Stimulated activated CD4-positive, alpha-beta T cell treated with anti-CD3 and anti-CD28 coated beads, Interleukin-4, amount 100 ng/mL, for 4 hours (primary cell): ENCODE measurements around the gene ACADSB.

Source experiments
- DNase-seq, 2 experiments: peaks; one replicate each; pipeline ENCODE4 v3.0.0-alpha.2; 2020

The ACADSB gene

DNA sequence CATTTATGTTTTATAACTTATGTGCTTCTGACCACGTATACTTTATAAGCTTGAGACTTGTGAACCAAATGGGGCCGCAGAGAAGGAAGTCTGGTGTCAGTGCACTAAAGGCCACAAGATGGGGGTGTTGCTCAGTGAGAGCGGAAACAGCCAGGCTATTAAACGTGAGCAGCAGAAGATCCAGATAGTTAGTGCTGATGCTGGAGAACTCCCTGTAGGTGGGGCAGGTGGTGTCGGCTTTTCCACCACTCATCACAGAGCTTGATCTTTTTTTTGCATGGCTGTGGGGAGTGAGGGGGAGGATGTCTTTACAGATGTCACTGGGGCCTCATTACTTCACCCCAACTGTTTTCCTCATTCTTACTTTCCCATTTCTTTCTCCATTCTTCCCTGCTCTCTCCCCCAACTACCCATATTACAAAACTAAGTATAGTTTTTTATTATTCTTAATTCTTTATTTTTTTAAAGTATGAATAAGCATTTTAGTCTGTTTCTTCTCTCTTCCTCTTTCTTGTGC is 34.7 kb downstream of the ACADSB start:
- peak; percentile 10 to 21 for DNase-seq

DNA sequence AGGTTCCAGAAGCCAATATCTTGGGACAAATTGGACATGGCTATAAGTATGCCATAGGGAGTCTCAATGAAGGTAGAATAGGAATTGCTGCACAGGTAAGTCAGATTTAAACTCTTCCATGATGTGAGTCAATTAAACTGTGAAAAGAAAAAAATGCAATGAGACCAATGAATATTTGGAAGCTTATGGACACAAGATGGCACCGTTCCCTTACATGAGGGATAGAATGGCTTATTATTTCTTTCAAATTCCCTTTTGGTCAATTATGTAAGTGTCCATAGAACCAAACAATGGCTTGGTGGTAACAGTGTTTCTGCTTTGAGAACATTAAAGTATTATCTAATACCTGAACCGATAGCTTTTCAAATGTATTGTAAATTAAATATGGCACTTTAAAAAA is 35.6 kb downstream of the ACADSB start:
- DNase-seq: no peak

DNA sequence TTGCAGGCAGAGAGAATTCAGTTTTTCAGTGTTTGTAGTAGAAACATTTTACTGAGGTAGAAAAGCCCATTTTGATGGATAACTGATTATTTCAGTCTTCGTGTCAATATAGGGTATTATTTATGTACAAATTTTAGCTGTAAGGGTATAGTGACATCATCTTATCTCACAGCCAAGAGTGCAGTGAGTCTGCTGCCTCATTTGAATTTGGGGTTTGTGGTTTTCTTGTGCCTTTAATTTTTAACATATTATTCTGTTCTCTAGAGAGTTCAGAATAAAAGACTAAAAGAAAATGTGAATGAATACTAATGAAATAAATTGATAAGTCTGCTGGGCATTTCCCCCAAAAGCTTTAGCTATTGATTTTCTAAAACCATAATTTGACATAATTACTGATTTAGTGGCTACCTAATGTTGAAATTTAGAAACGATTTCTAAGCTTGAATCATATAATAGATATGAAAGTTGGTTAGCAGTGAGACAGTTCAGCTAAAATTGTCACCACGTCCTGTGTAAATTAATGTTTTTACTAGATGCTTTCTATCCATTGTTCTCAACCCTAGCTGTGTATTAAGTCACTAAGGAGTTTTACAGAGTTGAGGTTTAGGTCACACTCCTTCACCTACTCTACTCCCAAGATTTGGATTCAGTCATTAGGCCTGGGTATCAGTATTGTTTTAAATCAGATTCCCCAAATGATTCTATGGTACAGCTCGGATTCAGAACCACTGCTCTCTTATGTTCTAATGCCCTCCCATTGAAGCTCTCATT is 37.3 kb downstream of the ACADSB start:
- DNase-seq: no peak

DNA sequence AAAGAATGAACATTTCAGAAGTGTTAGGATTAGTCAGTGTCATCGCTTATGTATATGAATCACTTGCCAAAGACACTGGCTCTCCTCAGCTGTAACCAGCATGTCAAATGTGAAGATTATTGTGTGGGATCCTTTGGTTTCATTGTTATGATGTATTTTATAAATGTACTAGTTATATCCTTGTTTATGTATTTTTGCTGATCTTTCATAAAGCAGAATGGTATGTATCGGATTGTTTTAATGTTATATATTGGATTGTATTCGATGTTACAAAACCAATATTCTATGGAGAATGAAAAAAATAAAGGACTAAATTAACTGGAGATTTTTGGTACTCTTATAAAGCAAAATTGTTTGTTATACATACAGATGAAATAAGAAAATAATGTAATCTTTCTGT is 49.2 kb downstream of the ACADSB start:
- DNase-seq: no peak

DNA sequence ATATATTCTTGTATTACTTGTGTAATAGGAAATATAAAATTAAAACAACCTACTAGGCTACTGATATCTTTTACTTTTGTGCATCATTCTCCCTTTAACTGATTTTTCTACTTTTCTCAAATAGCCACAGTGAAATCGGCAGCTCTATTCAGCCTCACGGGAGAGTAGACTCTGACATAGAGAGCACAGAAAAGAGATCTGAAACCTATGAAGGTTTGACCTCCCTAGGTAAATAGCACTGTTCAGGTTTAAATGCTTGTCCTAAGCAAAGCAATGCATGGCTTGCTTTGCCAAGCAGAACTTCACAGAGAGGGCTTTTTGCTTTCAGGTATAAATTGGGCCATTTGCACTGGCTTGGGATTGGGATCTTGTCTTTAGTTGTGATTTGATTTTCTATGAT is 53.1 kb downstream of the ACADSB start:
- DNase-seq: no peak

DNA sequence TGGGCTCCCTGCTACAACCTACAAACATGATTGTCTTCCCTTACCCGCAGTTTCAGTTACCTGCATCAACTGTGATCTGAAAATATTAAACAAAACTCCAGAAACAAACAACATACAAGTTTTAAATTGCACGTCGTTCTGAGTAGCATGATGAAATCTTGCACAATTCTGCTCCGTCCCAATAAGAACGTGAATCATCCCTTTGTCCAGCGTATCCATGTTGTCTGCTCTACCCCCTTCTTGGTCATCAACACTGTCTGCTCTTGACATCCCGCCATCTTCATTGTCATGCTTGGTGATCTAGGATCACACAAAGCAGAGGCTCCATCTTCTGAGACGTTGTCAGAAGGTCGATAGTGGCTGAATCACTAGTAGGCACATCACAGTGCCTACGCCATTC is 53.9 kb downstream of the ACADSB start:
- no peak for DNase-seq

DNA sequence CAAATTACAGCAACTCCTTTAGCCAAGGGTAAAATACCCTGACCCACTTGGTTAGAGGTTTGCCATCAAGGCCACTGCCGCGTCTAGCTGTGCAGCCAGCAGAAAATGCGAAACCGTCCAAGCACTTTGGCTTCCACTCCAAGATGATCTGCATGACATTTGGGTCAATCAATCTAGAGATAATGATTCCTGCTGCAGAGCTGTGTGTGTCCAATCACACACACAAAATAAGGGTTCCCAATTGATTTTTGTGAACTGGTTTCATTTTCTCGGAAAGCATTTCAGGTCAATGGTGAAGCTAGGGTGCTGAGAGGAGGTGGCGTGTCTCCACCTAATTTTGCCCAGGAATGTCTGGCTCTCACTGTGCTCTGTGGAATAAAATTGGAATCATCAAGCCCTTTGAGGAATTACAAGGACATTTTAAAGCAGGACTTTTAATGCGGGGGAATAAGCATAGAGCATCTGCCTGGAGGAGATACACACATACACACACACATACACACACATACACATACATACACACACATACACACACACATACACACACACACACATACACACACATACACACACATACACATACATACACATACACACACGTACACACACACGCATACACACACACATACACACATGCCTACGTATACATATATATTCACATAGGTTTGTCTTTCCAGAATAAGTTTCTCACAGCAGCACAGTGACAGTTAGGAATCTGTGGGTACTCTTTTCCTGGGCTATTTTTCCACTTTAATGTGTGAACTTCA is 59.5 kb downstream of the ACADSB start:
- no peak for DNase-seq

DNA sequence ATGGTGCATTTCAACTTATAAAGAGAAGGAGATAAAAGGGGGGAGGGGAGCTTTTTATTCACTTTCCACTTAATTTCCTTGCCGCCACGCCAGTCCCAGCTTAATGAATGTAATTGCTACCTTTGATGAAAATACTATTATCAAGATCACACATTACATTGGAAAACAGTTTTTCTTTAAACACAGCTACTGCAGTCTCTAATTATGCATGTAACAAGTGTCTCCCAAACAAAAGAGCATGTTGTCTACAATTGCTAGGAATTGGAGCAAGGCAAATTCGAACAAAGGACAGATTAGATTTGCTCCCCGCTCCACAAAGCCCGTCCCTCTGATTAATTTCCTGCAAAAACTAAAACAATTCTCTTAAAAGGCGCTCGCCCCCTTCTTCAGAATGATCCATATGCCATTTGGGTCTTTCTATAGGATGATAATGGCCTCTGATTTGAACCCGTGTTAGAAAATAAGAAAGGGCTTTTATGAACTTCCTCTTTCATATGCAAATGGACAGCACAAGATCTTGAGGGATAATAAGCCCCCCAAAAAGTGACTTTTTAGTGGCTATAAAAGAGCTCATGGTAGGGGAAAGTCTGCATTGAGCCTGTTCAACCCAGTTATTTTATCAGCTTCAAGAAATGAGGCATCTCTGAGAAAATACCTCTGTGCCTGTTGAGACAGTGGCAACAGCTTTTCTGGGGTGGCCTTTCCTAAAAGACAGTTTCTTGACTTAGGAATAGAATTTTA is 60.6 kb downstream of the ACADSB start:
- no peak for DNase-seq

DNA sequence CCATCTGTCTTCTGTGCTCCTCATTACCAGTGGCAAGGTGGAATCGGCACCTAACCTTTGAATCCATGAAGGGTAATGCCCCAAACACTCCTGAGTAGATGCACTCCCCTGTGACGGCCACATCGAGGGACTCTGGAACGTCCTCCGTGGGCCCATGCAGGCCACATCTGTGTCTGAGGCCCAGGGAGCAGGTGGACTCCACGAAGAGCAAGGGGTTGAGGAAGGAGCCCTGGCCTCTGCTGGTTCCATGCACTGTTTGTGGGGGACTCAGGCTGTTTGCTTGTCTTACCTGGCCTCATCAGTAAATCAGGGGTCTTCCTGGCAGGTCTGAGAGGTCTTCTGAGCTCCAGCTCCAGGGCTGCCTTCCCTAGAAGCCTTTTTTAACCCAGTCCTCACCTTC is 64.4 kb downstream of the ACADSB start:
- DNase-seq: no peak

DNA sequence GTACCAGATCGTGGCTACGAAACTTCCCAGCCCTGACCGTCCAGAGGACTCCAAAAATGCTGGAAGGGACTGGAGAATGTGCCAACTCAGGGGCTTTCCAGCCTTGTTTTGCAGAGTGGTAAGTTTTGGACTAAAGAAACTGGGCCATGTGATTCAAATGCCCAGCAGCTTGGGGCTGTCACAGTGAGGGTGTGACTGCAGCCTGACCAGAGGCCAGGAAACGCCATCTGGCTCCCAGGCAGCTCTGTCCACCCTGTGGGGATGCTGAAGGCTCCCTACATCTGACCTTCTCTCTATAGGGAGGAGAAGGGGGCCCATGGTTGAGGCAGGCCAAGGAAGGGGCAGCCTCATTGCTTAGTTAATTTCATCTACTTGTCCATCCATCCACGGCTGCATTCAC is 65.4 kb downstream of the ACADSB start:
- DNase-seq: no peak

DNA sequence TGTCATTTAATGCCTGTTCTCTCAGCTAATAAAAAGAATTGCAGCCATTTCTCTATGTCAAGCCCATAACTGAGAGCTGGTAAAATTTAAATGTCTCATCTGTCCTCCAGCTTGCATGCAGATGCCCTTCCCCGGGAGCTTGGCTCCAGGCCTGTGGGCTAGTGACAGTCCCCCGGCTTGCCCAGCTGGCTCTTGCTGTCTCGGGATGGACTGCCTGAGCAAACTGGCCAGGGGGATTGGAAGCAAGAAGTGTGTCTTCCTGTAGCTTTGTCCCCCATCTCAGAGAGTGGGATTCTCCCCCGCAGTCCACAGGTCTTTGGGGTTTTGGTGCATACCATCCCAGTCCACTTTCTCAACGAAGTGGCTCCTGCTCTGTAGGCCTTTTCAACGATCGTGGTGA is 73.1 kb downstream of the ACADSB start:
- no peak for DNase-seq

DNA sequence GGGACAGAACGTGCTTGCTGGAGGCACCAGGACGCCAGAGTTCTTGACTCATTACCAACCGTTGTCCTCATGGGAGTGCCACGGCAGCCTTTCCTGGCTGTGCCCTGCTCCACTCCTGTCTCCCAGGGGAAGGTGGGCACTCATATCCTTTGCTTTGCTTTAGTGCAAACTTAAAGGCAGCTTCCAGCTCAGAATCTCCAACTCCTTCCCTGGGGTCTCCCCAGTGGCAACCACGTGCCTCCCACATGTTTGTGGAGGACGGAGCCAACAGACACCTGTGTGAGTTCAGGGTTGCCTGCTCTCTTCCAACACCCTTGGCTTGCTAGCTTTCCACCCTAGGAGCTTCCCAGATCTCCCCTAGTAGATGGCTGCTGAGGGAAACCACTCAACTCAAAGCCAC is 75.0 kb downstream of the ACADSB start:
- DNase-seq: no peak

DNA sequence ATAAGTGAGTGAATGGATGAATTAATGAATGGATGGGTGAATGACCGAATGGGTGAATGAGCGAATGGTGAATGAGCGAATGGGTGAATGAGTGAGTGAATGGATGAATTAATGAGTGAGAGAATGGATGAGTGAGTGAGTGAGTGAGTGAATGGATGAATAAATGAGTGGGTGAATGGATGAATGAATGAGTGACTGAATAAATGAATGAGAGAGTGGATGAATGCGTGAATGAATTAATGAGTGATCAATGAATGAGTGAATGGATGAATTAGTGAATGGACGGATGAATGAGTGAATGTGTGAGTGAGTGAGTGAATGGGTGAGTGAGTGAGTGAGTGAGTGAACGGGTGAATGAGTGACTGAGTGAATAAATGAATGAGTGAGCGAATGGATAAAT is 77.5 kb downstream of the ACADSB start:
- DNase-seq: no peak

DNA sequence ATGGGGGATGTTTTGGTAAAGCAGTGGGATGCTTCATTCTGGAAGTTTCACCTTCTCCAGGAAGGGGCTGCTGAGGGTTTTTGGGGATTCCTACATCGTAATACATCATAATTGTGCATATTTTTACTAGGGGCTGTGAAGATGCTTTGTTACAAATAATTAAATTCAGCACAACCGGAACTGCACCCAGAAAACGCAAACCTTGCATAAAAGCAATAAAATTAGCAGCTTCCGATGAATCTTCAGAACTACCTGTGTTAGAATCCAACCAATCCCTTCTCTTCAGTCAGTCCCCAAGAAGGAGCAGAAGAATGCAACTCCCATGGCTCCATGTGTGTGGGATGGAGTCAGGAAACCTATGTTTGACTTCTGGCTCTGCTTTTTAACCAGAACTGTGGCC is 78.5 kb downstream of the ACADSB start:
- no peak for DNase-seq

DNA sequence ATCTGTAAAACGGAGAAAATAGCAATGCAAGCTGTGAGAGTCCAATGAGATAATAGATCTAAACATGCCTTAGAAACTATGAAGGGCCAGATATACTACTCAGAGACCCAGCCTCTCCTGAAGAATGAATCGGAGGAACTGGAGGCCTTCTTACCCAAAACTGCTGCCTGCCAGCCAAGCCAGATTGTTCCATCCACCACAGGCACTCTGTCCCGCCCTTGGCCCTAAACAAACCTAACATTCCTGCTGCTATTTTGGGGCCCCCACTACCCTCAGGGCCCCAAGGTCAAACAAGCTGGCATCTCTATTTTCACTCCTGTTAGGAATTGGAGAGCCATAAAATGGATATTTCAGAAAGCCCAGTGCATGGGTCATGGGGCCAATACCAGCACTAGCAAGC is 79.0 kb downstream of the ACADSB start:
- DNase-seq: no peak

DNA sequence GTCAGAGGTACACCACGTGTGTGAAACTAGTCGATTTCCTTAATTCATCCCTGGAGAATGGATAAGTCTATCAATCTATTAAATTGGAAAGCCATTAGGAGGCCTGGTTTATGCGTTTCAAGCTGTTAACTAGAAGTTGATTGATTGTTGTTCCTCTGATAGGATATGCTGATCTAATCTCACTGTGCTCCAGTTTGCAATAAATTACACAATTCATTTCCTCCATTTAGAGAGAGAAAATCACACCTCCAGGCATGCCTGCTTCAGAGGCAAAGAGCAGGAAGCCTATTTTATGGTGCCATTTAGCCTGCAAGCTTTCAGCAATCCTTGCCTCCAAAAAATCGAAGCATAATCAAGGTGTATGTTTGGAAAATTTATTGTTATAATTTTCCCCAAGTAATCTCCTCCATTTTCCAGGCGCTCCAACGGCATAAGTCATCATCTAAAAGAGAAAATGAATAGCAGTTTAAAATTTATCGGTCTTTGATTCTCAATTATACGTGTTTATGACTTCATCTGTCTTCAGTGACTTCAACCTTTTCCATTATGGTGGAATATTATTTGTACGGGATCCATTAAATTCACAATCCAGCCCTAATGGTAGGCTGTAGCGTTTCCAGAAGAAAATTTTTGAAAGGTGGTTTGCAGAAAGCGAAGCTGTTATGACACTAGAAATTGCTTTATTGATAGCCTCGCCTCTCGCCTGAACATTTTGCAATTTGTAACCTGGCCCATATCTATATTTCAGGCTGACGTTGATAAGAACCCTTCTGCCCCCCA is 84.0 kb downstream of the ACADSB start:
- DNase-seq: no peak

DNA sequence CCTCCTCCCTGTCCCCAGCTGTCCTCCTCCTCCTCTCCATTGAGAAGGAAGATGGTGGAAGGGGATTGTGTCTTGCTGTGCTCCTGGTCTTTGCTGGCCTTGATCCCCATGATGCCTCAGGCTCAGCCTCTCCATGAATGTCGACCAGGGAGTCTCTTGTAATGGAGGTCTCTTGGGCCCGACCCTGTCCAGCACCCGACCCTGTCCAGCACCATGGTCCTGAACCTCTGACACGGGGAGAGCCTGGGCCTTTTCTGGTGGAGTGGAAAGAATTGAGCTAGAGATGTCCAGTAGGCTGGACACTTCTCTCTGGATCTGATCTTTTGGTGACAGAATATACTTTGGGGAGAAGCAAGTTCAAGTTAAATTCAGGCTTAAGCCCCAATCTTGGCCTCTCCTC is 84.7 kb downstream of the ACADSB start:
- no peak for DNase-seq

DNA sequence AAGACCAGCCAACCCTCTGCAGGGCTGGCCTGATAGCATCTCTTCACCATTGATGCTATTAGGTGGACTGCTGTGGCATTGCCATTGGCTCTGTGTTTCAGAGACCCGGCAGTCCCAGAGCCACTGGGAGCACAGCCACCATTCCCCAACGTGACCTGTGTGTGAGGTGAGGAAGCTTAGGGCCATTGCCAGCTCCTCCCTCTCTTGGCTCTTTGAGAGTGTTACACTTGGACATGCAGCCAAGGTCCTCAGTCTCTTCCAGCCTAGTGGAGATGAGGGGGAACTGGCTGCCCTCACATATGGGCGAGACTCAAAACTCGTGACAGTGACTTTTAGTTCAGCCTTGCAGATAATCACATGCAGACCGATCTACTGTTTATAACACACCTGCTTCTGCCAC is 87.6 kb downstream of the ACADSB start:
- DNase-seq: no peak

DNA sequence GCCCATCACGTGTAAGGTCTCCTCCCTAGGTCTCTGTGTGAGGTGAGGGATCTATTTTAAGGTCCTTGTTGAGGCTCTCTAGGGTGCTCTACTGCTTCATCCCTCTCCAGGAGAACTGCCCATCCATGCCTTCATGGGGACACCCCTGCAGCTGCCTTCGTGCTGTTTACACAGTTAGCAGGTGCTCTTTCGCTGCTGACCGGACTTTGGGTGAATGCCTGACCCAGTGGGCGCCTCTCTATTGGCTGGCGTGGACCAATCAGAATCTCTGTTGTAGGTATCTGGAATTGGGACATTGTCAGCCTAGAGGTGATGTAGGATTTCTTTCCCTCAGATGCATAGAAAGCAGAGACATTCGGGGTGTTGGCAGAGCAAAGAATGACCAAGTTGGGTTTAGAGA is 88.2 kb downstream of the ACADSB start:
- DNase-seq: no peak

DNA sequence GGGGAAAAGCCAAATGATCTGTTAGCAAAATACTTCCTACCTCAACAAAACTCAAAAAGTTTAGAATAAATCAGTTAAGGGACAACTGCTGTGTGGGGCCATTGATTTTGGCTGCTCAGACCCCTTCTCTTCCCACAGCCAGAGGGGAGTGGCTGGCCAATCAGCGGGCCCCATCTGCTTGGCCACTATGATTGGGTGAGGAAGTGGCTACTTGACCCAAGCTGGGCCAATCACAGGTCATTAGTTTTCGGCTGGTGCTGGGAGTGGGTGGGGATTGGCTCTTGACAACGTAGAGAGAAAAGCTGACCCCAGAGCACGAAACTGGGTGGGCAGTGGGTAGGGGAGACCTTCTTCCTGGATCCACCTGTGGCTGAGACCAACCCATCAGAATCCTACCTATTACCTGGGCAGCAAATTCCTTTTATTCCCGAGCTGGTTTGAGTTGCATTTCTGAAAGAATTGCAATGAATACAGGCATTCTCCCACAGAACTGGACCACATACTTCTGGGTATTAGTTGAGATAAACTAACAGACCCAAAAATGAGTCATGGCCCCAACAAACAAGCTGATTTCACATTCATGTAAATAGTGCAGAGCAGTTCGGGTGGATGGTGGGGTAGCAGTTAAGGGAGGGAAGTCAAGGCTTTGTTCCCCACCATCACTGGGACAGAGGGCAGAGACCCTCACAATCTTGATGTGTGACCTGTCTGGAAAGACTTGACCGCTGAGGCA is 91.4 kb downstream of the ACADSB start:
- no peak for DNase-seq

DNA sequence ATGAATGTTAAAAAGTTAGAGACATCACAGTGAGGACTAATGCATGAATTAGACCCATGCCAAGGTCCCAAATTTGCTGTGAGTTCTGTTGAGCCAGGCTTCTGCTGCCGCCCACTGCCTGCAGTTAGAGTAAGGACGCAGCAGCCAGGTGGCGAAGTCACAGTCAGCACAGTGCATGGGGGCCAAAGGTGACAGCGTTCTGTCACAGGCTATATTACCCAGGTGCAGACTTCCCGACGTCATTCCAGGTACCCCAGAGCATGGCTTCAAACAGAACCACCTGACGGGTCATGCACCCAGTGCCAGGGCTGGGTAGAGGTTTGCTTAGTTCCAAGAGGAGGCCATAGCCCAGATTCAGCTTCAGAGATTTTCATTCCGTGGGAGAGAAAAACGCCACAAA is 93.1 kb downstream of the ACADSB start:
- DNase-seq: no peak

DNA sequence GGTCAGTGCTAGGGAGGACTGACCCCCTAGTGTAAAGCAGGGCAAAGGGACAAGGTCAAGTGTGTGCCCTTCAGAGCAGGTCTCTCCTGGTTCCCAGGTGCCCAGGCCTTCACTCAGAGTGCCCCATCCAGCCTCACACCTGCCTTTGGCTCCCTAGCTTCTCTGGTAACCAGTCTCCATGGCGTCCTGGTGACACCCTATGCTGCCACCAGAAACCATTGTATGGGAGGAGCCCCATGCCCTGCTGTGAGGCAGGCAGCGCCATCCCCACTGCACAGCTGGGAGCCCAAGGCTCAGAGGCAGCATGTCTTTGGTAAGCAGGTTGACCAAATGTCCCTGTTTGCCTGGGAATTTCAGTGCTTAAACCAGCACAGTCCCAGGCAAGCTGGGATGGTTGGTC is 93.9 kb downstream of the ACADSB start:
- no peak for DNase-seq
